ENCODE data around the gene GTPBP10. TPM values are rescaled to one million over a fixed set of nuclear protein-coding genes. Genes with fewer than 3 reads are reported as not detected.

Gene GTPBP10
- total RNA-seq, 1 experiment from 2014 or later = 15.0 TPM

GRCh38 chr7:90421651-90422050 lies 75.1 kb downstream of the GTPBP10 start:
- in situ Hi-C loops (cut with HindIII; ENCODE audit: low sequenced_read_pairs) = no loop called here
- no peak for DNase-seq (ENCODE audit: low spot score)

GRCh38 chr7:90424720-90425119 lies 78.2 kb downstream of the GTPBP10 start:
- no peak for DNase-seq (ENCODE audit: low spot score)
- in situ Hi-C loops (cut with HindIII; ENCODE audit: low sequenced_read_pairs) = no loop called here

- DNase-seq (ENCODE audit: low spot score) = no peak
- in situ Hi-C loops (cut with HindIII; ENCODE audit: low sequenced_read_pairs) = no loop called here
These were observed 78.9 kb downstream of the GTPBP10 start for GRCh38 chr7:90425376-90425775.

- DNase-seq (ENCODE audit: low spot score) = no peak
- in situ Hi-C loops (cut with HindIII; ENCODE audit: low sequenced_read_pairs) = no loop called here
These were observed 84.3 kb downstream of the GTPBP10 start for GRCh38 chr7:90430614-90431460.

GRCh38 chr7:90432752-90433151 lies 86.2 kb downstream of the GTPBP10 start:
- in situ Hi-C loops (cut with HindIII; ENCODE audit: low sequenced_read_pairs) = no loop called here
- no peak for DNase-seq (ENCODE audit: low spot score)

- in situ Hi-C loops (cut with HindIII; ENCODE audit: low sequenced_read_pairs) = no loop called here
- DNase-seq (ENCODE audit: low spot score) = no peak
These were observed 86.7 kb downstream of the GTPBP10 start for GRCh38 chr7:90433221-90433620.

Other genes starting within 250 kb of the GTPBP10 start
- gene STEAP1, start 192.2 kb upstream of the GTPBP10 start, total RNA-seq (2014; rRNA removed; shearing (Covaris generic)) = not detected in 2 replicates
- gene STEAP2, start 135.0 kb upstream of the GTPBP10 start, total RNA-seq (2014; rRNA removed; shearing (Covaris generic)) = 0.10 and 0.80 TPM in 2 replicates
- 1.4 and 3.3 TPM in 2 replicates for gene CFAP69, start 101.5 kb upstream of the GTPBP10 start, total RNA-seq (2014; rRNA removed; shearing (Covaris generic))
- gene FAM237B, start 25.4 kb upstream of the GTPBP10 start, total RNA-seq (2014; rRNA removed; shearing (Covaris generic)) = not detected in 2 replicates
- 20.1 and 22.8 TPM in 2 replicates for gene CLDN12, start 56.7 kb downstream of the GTPBP10 start, total RNA-seq (2014; rRNA removed; shearing (Covaris generic))
- gene PTTG1IP2, start 122.9 kb downstream of the GTPBP10 start, total RNA-seq (2014; rRNA removed; shearing (Covaris generic)) = not detected in 2 replicates
- gene CDK14, start 249.6 kb downstream of the GTPBP10 start, total RNA-seq (2014; rRNA removed; shearing (Covaris generic)) = not detected in 2 replicates